ENCODE measurements around the gene NDOR1. TPM values are rescaled to one million over a fixed set of nuclear protein-coding genes. Genes with fewer than 3 reads are reported as not detected.

NDOR1 gene
- 5.1 and 6.8 TPM in 2 replicates for total RNA-seq

GRCh38 chr9:137205126-137206069, at the start of gene NDOR1, which contains the start of gene TMEM203:
Gene NDOR1 (plus strand): TSS chr9:137205700. CDS start chr9:137205778, 78 bp downstream.
Gene TMEM203 (minus strand): TSS chr9:137205648. CDS start chr9:137205414, 234 bp downstream.

DNA sequence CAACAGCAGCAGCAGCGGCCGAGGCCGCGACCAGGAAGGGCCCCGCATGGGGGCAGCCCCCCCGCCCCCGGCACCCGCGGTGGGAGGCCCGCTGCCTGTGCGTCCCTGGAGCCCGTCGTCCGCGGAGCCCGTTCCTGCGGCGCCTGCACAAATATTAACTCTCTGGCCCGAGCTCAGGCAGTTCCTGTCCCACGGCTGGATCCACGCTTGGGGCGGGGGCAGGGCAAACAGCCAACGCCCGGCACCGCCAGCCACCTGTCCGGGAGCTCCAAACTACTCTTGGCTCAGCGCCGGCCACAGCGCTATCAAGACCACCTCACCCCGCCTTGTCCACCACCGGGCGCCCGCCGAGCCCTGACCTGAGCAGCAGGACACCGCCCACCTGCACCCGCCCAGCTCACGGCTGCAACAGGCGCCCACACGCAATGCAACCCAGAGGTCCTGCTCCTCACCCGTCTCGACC, 35.6 kb upstream of the NDOR1 start, which contains the start of gene LRRC26:
Gene LRRC26 (minus strand): TSS at position 156 of the 463 bp plus-strand sequence. CDS start 108 bp downstream, at position 48.

DNA sequence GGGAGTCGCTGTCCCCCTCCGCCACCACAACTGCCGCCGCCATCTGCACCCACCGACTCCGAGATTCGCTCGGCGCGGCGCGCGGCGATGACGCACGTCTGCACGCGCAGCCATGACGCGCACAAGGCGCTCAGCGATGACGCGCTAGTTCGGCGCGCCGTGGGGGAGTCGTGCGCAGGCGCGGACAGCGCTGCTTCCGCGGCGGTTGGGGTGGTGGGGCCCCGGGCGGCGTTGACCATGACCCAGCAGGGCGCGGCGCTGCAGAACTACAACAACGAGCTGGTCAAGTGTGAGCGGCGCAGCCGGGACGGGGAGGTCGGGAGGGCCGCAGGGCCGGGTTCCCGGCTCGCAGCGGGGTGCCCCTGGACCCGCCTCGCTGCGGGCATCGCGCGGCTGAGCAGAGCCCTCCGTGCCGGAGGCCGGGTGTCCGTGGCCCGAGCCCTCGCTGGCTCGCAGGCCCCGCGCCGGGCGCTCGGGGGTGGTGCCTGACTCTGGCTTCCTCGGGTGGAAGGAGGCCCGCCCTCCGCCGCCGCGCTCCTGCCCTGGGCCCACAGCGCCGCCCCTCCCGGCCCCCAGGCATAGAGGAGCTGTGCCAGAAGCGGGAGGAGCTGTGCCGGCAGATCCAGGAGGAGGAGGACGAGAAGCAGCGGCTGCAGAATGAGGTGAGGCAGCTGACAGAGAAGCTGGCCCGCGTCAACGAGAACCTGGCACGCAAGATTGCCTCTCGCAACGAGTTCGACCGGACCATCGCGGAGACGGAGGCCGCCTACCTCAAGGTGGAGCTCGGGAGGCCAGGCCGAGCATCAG, 16.8 kb upstream of the NDOR1 start, which contains the start of the genes ANAPC2 and SSNA1:
Gene ANAPC2 (minus strand): TSS at position 71 of the 807 bp plus-strand sequence. CDS start 28 bp downstream, at position 43.
Gene SSNA1 (plus strand): TSS at position 187 of the 807 bp plus-strand sequence. CDS start 51 bp downstream, at position 238.

GRCh38 chr9:137200311-137201204, 4.9 kb upstream of the NDOR1 start, which contains the start of gene TPRN:
Gene TPRN (minus strand): TSS chr9:137200741. CDS start chr9:137200711, 30 bp downstream.

DNA sequence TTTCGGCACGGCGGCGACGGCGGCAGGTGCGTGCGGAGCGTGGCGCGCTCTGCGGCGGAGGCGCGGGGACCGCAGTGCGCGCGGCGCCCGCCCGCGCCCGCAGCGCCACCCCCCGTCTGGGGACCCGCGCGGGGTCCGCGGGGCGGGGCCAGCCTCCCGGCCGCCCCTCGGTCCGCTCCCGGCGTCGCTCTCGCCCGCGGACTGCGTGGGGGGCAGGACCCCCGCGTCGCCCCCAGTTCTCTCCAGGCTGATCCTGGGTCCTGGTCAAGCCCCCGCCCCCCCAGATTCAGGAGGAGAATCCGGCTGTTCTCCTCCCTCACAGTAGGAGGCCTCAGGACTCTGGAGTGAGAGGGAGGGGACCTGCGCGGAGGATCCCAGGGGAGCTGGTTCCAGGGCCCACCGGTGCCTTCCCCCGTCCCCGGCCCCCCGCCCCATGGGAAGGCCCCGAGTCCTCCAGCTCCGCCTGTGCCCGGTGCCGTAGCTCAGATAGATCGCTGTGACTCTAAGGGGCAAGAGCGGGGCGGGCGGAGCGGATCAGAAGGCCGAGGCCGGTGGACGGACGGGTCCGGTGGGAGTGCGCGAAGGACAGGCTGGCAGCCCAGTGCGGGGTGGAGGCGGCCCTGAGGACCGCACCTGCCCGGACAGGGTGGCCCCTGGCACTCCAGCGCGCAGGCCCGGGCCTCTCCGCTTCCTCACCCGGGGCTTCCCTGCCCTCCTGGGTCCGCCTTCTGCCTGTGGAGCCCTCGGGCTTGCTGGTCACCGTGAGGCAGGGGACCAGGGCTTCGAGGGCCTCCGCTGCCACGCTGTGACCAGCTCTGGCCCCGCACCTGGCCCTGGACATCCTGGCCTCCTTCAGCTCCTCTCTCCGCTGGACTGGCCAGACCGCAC, 16.9 kb downstream of the NDOR1 start, which contains the start of gene RNF208:
Gene RNF208 (minus strand): TSS at position 51 of the 888 bp plus-strand sequence. CDS start 1,028 bp downstream, outside the sequence.

DNA sequence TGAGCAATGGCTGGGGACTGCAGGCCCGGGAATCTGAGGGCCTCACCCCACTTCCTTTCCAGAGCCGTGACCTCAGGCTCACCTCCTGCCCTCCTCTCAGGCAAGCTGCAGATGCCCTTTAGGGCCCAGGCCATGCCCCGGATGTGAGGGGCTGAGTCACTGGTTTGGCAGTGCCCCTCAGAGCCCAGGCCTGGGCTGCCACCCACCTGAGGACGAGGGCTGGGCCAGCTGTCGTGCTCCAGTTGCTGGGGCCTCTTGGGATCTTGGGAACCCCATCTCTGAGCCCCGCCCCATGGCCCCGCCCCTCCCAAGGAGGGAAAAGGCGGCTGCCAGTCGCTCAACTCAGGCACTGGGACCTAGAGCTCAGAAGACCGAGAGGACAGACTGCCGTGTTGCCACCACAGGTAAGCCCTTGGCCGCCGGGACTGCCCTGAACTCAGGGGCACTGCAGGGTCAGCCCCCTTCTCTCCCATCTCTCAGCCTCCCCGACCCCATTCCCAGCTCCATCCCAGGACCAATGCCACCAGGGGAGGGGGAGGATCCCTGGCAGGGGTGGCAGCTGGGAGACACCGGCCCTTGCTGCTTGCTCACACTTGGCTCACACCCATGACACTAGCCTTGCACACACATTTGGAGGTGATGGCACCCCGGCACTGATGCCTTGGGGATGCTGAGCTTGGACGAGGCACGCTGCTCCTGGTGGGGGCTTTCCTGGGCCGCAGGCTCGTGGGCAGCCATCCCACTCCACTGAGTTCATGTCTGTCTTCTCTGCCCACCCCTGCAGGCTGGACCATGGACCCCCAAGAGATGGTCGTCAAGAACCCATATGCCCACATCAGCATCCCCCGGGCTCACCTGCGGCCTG, 19.6 kb downstream of the NDOR1 start, which contains the start of gene CYSRT1:
Gene CYSRT1 (plus strand): TSS at position 345 of the 865 bp plus-strand sequence. CDS start 448 bp downstream, at position 793.

DNA sequence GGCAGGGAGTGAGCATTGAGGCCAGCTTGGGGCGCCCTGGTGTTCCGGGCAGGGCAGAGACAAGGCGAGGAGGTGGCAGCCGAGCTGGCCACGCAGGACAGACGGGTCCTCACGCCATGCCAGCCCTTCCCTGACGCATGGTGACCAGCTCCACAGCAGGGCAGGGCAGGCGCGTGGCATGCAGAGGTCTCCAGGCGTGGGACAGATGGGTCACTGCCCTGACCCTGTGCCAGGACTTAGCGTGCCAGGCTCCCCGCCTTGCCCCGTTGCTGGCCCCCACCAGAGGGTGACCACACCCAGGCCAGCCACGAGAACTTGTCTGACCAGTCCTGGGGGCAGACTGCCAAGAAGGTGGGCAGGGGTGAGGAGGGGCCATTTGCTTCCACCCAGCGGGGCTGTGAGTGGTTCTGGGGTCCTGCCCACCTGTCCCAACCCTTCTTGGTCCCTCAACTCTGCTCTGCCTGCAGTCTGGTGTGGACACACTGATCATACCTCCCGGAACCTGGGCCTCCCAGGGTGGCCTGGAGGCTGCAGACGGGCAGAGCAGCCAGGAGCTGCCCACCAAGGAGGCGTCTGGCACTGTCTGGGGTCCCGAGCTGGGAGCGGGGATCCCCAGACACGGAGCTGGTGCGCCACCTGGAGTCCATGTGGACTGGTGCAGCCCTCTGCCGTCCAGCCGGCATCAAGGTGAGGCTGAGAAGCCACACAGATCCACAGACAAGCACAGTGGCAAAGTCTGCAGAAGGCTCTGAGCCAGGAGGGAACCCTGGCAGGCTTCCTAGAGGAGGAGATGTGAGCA, 21.8 kb downstream of the NDOR1 start, which contains the start of gene RNF224:
Gene RNF224 (plus strand): TSS at position 449 of the 799 bp plus-strand sequence. CDS start 834 bp downstream, outside the sequence.

GRCh38 chr9:137230705-137231371, 25.3 kb downstream of the NDOR1 start, which contains the start of gene SLC34A3:
Gene SLC34A3 (plus strand): TSS chr9:137230901. CDS start chr9:137231703, 802 bp downstream.

DNA sequence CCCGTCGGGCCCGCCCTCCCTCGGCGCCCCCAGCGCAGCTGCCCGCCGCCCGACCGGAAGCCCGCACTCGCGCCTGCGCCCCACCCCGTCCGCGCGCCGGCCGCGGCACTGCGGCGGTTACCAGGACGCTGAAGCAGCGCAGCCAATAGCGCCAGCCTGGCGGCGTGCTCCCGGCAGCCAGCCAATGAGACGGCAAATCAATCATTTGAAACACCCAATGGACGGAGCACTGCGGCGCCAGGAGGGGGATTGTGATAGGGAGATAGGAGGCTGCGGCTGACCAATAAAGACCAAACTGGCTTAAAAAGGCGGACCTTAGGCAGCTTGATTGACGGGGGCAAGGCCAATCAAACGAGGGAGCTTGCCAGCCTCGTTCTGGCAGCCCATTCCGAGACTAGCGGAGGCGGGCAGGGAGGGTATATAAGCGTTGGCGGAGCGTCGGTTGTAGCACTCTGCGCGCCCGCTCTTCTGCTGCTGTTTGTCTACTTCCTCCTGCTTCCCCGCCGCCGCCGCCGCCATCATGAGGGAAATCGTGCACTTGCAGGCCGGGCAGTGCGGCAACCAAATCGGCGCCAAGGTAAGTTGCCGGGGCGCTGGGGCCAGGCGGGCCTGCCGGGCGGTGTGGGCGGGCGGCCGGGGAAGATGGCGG, 35.5 kb downstream of the NDOR1 start, which contains the start of gene TUBB4B:
Gene TUBB4B (plus strand): TSS at position 447 of the 649 bp plus-strand sequence. CDS start 74 bp downstream, at position 521.

DNA sequence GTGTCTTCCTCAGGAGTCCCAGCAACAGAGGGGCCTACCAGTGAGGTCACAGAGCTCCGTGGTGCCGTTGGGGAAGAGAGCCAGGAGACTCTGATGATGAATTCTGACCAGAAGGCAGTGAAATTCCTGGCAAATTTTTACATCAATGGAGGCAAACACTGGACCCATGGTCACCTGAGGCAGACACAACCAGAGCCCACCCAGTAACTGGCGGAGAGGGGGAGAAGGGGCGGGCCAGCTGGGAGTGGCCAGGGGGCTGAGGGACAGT, 45.6 kb downstream of the NDOR1 start, which contains the start of gene STPG3:
Gene STPG3 (plus strand): TSS at position 93 of the 268 bp plus-strand sequence. CDS start 1 bp downstream, at position 94.

DNA sequence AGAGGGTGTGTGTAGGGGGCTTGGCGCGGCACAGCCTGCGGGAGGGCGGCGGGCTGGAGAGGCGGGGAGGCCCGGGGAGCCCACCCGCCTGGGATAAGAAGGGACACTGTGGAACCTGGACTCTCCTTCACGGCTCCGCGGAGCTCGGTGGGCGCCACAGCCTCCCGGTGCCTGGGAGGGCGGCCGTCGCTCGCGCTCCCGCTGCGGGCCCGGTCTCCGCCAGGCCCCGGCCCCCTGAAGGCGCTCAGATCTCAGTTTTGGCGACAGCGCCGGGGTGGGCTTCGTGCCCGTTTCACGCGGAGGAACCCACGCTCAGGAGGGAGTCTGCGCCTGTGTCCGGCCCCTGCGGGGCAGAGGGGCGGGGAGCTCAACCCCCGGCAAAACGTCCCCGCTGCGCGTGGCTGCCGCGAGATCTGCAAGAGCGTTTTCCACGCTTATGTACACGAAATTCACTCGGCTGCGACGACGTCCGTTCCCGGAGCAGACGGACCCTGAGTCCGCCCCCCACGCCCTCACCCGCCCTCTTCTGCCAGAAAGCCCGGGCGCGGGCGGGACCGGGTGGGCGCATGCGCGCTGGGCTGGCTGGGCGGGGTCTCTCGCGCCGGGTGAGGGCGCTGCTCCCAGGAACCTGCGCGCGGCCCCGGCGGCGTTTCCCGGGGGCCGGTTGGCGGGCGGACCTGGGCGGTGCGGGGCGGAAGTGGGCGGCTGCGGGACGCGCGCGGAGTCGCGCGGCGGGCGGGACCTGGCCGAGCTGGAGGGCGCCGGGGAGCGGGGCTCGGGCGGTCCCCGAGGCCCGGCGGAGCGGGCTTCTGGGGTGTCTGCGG, 49.3 kb downstream of the NDOR1 start, which contains the start of gene NELFB:
Gene NELFB (plus strand): TSS at position 704 of the 824 bp plus-strand sequence.

